Measurements from ENCODE around the gene GNG7.
"Not testable (repeated sequence)": the region's sequence is repeated elsewhere in the genome, so short reads cannot be mapped to it uniquely, and the experiment has no call there.

The GNG7 gene

DNA sequence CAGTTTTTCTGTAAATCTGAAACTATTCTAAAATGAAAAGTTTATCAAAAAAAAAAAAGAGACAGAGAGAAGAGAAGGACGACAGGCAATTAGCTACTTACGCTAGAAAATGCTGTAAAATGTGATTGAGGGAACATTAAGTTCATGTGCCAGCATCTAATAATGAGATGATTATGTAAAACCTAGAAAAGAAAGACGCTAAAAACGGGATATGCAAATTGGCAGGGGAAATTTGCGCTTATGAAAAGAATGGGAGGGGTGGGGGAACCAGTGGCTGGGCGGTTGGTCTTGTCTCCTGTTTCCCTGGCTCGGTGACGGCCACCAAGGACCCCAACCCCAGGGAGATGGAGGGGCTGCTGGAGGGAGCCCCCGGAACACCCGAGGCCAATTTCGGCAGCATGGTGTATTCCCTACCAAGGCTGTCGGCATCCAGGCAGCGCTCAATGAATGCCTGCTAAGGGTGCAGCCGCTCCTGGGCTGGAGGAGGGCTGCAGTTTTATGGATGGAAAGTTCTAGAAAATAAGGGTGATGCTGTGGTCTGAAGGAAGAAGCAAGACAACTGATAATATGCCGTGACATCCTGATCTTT, 34.2 kb downstream of the GNG7 start:
- DNase-seq: no peak

DNA sequence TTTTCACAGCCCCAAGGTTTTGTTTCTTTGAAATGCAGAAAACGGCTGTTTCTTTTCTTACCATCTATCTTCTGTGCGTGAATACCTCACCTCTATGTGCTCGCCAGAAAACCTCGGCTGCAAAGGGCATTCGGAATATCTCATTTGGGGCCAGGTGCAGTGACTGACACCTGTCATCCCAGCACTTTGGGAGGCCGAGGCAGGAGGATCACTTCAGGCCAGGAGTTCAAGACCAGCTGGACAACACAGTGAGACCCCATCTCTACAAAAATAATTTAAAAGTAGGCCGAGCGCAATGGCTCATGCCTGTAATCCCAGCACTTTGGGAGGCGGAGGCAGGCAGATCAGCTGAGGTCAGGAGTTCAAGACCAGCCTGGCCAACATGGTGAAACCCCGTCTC, 35.1 kb downstream of the GNG7 start:
- not testable (repeated sequence) for DNase-seq

DNA sequence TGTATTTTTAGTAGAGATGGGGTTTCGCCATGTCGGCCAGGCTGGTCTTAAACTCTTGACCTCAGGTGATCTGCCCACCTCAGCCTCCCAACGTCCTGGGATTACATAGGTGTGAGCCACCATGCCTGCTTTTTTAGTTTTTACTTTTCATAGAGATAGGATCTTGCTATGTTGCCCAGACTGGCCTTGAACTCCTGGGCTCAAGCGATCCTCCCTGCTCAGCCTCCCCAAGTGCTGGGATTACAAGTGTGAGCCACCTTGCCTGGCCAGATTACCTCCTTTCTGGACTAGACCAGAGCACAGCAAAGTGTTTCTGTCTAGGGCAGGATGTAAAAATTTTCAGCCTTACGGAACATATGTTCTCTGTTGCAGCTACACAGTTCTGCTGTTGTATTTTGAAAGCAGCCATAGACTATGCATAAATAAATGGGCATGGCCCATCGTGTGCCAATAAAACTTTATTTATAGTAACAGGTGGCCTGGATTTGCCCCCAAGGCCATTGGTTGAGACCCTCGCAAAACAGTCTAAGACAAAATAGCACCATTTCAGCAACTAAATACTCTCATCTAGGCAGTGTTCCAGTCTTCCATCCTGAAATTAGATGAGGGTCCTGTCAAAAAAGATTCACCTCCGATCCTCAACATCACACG, 36.0 kb downstream of the GNG7 start:
- DNase-seq: no peak

DNA sequence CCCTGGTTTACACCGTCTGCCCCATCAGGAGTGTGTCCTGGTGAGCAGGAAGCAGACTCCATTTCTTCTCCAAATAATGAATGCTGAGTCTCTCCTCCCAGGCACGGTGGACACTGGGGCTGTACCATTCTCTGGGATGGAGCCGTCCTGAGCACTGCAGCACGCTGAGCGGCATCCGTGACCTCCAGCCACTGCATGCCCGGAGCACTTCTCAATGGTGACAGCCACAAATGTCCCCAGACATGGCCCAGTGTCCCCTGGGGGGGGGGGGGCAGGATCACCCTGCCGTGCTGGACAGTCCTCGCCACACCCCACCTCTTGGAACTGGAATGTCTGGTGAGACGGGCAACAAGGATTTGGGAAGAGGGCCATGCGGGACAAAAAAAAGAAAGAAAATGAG, 37.4 kb downstream of the GNG7 start:
- DNase-seq: no peak

DNA sequence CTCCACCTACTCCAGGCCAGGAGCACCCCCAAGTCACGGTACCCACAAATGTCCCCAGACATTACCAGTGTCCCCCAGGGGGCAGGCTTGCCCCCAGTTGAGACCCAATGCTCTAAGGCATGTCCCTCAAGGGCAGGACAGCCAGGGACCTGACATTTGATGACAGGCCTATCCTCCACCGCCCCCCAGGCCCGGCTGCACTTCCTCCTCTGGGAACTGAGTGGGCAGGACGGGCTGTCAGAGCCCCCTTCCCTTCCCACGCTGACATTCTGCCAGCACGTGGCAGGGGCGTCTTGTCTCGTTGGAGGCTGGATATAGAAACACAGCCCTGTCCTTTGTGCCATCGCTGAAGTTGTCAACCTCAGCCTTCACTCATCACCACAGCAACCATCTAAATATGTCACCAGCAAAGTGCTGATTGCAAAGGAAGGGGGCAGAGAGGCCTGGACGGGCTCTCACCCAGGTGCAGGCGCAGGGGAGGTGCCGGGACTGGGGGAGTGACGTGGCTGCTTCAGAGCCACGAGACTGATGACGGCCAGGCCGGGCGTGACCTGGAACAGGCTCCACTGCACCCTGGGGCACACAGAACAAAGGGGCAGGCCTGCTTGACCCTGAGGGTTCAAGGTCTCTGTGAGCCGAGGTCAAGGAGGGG, 38.4 kb downstream of the GNG7 start:
- DNase-seq: no peak

DNA sequence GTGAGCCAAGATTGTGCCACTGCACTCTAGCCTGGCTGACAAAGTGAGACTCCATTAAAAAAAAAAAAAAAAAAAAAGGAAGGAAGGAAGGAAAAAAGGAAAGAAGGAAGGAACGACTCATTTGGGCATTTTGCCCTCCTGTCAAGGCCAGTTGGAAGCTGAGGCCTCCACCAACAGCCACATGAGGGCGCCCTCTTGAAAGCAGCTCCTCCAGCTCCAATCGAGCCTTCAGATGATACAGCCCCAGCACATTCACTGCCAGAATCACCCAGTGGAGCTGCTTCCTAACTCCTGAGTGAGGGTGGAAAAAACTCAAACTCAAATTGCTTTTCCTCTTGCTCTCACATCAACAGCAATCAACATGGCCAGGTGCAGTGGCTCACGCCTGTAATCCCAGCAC, 40.9 kb downstream of the GNG7 start:
- DNase-seq: no peak

DNA sequence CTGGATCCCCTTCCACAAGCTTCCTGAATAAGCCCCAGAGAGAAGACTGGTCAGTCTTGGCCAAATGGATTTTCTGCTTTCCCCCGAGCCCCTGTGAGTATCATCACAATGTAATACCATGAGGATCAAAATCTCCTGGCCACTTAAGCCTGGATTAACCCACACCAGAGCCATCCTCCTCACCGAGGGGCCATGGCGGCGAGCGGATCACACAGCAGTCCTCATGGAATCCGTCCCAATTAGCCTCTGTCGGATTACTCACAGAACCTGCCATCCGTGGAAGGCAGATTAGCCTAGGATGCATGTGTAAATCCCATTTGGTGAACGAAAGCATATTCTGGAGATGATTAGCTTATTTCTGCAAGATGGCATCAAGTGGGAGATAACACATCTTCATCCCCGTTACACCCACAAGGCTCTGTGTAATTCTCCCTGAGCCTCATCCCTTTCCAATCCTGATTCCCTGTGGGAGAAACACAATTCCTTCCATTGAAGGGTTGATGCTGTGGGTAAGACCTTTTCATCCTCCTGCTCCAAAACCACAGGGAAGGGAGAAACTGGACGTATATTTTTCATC, 42.5 kb downstream of the GNG7 start:
- no peak for DNase-seq

DNA sequence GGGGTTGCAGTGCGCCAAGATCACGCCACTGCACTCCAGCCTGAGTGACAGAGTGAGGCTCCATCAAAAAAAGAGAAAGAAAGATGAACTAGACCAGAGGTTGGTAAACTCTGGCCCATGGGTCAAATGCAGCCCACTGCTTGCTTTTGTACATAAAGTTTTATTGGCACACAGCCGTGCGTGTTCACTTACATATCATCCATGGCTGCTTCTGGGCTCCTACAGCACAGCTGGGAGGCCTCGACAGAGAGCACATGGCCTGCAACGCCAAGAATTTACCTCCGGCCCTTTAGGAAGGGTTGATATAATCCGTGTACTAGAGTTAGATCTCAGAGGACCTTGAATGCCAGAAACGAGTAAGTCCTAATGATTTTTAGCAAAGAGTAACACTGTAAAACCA, 46.0 kb downstream of the GNG7 start:
- DNase-seq: no peak

DNA sequence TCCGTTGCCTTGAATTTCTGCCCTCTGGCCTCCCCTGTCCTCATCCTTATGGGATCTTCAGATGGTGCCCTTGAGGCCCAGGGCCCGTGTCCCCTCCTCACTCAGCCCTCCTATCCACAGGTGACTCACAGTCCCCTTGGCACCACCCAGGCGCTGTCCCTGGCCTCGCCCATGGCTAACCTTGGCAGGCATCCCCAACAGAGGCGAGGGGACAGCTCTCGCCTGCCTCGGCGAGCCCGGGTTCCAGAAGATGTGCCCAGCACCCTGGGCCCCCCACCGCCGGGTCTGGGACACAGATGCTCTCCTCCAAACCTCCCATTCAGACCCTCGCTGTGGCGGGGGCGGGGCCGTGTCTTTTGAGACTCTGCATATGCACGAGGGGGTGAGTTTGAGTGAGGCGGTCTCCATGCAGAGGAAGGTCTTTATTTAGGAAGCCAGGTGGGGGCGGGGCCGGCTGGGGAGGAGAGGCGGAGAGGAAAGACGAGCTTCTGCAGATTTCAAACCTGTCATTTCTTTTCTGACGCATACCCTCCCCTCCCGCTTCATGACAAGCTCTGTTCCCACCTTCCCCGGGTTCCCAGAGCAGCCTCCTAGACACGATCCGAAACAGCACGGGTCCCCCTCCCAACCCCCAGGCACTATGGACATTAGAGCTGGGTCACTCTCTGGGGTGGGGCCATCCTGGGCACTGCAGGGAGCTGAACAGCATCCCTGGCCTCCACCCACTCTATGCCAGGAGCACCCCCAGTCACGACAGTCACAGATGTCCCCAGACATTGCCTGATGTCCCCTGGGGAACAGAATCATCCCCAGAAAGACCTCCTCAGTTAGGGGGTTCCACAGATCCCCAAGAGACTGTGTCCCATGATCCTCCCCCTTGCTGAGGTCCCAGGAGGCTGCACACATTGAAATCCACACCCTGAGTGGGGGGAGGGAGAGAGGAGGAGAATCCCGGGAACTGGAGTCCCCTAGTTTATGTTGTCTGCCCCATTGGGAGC, 48.5 kb downstream of the GNG7 start:
- no peak for DNase-seq

DNA sequence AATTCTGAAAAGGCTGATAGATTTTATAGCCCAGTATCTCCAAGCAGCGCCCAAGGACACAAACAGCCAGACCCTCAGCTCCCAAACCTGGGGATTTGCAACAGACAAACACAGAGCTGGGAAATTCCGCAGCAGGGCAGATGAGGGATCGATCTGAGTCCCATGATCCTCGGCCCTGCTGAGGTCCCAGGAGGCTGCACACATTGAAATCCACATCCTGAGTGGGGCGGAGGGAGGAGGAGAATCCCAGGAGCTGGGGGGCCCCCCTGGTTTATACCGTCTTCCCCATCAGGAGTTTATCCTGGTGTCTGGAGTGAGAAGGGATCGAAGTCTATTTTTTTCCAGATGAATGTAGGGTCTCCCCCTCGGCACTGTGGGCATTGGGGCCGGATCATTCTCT, 49.3 kb downstream of the GNG7 start:
- DNase-seq: no peak

DNA sequence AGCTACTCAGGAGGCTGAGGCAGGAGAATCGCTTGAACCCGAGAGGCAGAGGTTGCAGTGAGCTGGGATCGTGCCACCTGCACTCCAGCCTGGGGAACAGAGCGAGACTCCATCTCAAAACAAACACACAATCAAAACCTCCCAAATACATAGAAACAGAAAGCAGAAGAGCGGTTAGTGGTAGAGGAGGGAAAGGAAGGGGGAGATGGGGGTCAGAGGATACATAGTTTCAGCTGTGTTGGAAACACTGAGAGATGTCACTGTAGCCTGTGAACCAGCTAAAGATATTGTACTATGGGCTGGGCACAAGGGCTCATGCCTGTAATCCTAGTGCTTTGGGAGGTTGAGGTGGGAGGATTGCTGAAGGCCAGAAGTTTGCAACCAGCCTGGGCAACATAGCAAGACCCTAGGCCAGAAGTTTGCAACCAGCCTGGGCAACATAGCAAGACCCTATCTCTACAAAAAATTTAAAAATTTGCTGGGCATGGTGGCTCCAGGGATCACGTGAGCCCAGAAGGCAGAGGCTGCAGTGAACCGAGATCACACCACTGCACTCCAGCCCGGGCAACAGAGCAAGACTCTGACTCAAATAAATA, 49.9 kb downstream of the GNG7 start:
- no peak for DNase-seq

DNA sequence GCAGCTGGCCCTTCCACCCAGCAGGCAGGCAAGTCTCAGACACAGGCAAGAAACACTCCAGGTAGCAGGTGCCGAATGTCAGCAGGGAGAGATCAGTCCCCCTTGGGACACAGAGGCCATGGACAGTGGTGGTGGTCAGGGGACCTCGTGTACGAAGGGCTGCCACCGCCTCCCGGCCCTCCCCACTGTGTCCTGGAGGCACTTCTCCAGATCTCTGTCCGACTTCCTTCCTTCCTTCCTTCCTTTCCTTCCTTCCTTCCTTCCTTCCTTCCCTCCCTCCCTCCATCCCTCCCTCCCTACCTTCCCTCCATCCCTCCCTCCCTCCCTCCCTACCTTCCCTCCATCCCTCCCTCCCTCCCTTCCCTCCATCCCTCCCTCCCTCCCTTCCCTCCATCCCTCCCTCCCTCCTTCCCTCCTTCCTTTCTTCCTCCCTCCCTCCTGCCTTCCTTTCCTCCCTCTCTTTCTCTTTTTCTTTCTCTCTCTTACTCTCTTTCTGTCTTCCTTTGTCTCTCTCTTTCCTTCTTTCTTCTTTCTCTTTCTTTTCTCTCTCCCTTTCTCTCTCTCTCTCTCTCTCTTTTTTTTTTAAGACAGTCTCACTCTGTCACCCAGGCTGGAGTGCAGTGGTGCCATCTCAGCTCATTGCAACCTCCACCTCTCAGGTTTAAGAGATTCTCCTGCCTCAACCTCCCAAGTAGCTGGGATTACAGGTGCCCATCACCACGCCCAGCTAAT, 51.3 kb downstream of the GNG7 start:
- DNase-seq: not testable (repeated sequence)

DNA sequence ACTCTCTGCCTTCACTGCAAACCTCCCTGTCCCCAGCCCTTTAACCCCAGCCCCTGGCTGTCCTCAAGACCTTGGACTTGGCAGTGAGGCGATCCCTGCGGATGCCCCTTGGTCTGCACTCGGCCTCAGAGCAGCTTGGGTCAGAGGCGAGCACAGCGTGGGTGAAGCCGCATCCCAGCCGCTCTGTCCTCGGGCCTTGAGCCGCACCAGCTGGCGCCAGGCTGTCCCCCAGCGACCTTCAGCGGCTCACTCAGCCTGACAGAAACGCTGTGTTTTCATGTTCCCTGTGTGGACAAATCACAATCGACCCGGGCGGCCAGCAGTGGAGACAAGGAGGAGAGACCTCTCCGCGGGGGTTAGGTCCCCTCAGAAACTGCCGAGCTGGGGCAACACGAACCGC, 52.0 kb downstream of the GNG7 start:
- no peak for DNase-seq

DNA sequence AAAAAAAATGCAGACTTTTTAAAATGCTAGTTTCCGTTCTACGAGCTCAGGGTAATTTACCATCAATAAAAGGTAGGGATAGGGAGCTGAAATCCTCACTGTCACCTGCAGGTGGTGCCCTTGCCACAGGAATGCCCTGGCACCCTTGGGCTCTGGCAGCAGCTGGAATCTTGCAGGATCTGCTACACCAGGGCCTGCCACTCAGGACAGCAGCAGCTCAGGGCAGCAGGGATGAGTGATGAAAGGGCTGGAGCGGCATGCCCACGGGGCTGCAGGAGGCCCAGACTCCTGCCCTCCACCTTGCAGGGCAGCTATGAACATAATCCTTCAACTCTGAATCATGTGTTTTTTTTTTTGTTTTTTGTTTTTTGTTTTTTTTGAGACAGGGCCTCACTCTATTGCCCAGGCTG, 54.0 kb downstream of the GNG7 start:
- DNase-seq: peak; percentile 68

DNA sequence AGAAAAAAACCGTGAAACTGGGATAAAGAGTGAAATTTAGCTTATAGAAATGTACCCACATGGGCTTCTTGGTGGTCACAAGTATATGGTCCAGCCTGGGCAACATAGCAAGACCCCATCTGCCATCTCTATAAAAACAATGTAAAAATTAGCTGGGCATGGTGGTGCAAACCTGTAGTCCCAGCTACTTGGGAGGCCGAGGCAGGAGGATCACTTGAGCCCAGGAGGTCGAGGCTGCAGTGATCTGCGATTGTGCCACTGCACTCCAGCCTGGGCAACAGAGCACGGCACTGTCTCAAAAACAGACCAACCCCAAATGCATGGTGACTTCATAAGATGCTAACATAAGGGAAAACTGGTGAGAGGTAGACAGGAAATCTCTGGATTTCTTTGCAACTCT, 54.4 kb downstream of the GNG7 start:
- no peak for DNase-seq

DNA sequence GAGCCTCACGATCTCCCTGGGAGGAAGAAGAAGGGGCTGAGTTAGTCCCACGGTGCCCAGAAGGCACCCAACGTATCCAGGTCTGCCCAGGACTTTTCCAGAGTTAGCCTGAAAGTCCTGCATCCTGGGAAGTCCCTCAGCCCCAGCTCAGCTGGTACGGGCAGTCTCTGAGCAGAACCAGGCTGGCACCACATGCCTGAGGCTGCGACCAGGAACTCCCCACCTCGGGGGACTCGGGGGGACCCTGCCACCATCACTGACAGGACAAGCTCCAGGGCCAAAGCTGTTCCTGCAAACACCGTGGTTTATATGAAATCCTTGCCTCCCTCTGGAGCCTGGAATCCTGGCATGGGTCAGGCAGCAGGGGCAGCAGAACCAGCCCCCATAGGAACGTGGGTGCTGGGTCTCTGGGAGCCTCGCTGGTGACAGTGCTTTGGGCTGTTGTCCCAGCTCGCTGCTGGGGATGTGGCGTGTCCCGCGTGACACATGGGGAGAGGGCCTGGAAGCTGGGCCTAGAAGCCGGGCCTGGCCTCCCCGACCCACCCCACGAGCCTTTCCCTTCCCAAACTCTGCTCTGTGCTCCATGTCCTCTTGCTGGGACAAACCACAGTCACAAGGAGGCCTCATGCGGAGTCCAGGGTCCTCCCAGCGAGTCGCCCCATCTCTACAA, 55.5 kb downstream of the GNG7 start:
- DNase-seq: no peak

DNA sequence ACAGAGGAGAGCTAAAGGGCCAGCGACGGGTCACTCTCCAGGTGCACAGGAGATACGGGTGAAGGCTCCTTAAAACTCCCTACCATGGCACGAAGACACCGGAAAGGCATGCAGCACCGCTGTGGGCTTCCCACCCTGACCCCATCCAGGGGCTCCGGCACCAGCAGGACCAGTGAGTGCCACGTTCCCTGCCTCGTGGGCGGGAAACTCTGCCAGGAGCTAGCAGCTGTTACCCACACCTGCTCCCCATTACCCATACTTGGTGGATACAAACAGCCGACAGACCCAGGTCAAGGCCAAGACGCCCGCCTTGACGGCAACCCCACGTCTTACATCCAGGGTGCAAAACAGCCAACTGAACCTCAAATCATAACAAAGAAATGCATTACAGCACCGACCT, 56.7 kb downstream of the GNG7 start:
- DNase-seq: no peak

DNA sequence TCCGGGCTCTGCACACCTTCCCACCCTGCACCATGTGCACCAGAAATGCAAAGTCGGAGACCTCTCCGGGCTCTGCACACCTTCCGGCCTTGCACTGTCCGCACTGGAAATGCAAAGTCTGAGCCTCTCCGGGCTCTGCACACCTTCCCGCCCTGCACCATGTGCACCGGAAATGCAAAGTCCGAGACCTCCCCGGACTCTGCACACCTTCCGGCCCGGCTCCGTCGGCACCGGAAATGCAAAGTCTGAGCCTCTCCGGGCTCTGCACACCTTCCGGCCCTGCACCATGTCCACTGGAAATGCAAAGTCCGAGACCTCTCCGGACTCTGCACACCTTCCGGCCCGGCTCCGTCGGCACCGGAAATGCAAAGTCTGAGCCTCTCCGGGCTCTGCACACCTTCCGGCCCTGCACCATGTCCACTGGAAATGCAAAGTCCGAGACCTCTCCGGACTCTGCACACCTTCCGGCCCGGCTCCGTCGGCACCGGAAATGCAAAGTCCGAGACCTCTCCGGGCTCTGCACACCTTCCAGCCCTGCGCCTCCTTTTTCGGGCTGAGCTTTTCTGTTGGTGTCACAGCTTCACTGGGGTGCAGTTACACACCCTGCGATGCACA, 59.3 kb downstream of the GNG7 start:
- DNase-seq: not testable (repeated sequence)

DNA sequence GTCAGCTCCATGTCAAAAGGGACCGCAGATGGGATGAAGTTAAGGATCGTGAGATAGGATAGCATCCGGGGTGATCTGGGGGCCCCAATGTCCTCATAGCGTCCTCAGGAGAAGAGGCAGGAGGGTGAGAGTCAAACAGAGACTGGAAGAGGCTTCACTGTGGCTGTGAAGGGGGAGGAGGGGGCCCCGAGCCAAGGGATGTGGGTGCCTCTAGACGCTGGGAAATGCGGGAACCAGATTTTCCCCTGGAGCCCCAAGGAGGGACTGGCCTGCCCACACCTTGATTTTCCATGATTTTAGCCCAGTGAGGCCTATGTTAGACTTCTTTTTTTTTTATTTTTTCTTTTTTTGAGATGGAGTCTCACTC, 61.2 kb downstream of the GNG7 start:
- no peak for DNase-seq

DNA sequence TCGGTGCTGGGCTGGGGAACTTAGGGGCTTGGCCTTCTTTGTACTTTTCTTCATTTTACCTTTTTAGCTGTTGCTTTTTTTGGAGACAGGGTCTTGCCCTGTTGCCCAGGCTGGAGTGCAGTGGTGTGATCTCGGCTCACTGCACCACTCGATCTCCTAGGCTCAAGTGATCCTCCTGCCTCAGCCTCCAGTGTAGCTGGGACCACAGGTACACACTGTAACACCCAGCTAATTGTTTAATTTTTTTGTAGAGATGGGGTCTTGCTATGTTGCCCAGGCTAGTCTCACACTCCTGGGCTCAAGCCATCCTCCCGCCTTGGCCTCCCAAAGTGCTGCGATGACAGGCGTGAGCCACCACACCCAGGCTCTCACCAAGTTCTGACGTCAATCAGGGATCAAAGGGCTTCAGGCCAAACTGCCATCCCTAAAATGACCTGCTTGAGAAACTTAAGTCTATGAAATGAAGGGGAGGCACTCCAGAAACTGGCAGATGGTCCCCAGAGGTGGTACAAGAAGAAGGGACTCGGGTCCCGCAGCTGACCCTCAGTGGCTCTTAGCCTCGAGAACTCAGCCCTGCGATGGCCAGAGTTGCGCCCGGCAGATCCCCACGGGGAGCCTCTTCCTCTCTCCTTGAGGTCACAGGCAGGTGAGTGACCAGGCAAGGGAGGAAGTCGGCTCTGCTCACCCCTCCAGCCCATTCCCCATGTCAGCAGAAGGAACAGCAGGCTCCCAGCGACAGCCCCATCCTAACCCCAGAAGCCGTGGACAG, 61.7 kb downstream of the GNG7 start:
- no peak for DNase-seq
